Epithelial cell of esophagus (primary cell): ENCODE results near the gene CHKA.

Experiments
- DNase-seq: peaks from one replicate; pipeline ENCODE4 v3.0.0; 2010; ENCODE audit warnings: low read depth
- H3K4me3 ChIP-seq: 2 replicates; pipeline ENCODE4 v1.5.1; 2011; ENCODE audit warnings: mild to moderate bottlenecking, low read length, control low read depth
- CTCF ChIP-seq: IDR thresholded peaks from 2 replicates; pipeline ENCODE4 v1.5.1; 2011; ENCODE audit warnings: low read depth, mild to moderate bottlenecking, low read length, control low read depth, inconsistent platforms; ENCODE audit not compliant: insufficient read depth; ENCODE audit errors: missing control alignments

CHKA gene

GRCh38 chr11:68041617-68042218 lies 79.5 kb downstream of the CHKA start:
- H3K4me3 ChIP-seq: no peak overlapping the region
- no peak for DNase-seq
- no peak for TF ChIP-seq CTCF

GRCh38 chr11:68040957-68041591 lies 80.1 kb downstream of the CHKA start:
- no peak for DNase-seq
- H3K4me3 ChIP-seq: peak overlapping the region; percentile 71
- TF ChIP-seq CTCF: no peak

- peak; percentile 53 for DNase-seq
- peak overlapping the region; percentile 71 for H3K4me3 ChIP-seq
- TF ChIP-seq CTCF: no peak
These were observed 80.9 kb downstream of the CHKA start for GRCh38 chr11:68040101-68040956.

GRCh38 chr11:68039526-68040086 lies 81.6 kb downstream of the CHKA start:
- no peak for DNase-seq
- peak overlapping the region; percentile 71 for H3K4me3 ChIP-seq
- TF ChIP-seq CTCF: no peak

GRCh38 chr11:68038718-68039525 lies 82.3 kb downstream of the CHKA start, which contains the start of gene TCIRG1:
TCIRG1 (plus strand) TSS chr11:68039025; CDS start chr11:68041272, 2,247 bp downstream.
- TF ChIP-seq CTCF: no peak
- peak within 1 kb of the TSS; percentile 71 for H3K4me3 ChIP-seq
- DNase-seq: peak; percentile 81

GRCh38 chr11:68038226-68038717 lies 82.9 kb downstream of the CHKA start:
- H3K4me3 ChIP-seq: peak overlapping the region; percentile 71
- no peak for TF ChIP-seq CTCF
- no peak for DNase-seq
